Activated naive CD4-positive, alpha-beta T cell treated with anti-CD3 and anti-CD28 coated beads for 36 hours (primary cell): ENCODE data around the gene ZSCAN5C. TPM values are rescaled to one million over a fixed set of nuclear protein-coding genes. Genes with fewer than 3 reads are reported as not detected.

ENCODE experiments used
- CTCF ChIA-PET: fragments of 350-600 bp; sonication (Branson Sonifier 250); formaldehyde crosslinking; loops from one replicate; lab custom pipeline; 2021; ENCODE audit warnings: antibody characterized with exemption; lab: Charles Lee
- DNase-seq: peaks from one replicate; pipeline ENCODE4 v3.0.0-alpha.2; 2020
- H3K27ac Mint-ChIP-seq: one replicate; pipeline ENCODE4 v1.8.0; 2021; ENCODE audit warnings: mild to moderate bottlenecking, mixed read lengths
- H3K27me3 Mint-ChIP-seq: one replicate; pipeline ENCODE4 v1.8.0; 2021; ENCODE audit warnings: low read depth, mixed read lengths
- H3K36me3 Mint-ChIP-seq: one replicate; pipeline ENCODE4 v1.8.0; 2021; ENCODE audit warnings: low read depth, mixed read lengths
- H3K4me1 Mint-ChIP-seq: one replicate; pipeline ENCODE4 v1.8.0; 2021; ENCODE audit warnings: low read depth, mixed read lengths
- H3K4me3 Mint-ChIP-seq: one replicate; pipeline ENCODE4 v1.8.0; 2021; ENCODE audit warnings: mild to moderate bottlenecking, moderate library complexity, mixed read lengths
- H3K9me3 Mint-ChIP-seq: one replicate; pipeline ENCODE4 v1.8.0; 2021; ENCODE audit warnings: mixed read lengths
- intact Hi-C: fragments of 100-400 bp; cut with micrococcal nuclease; formaldehyde crosslinking; loops from one replicate; pipeline ENCODE4 v1.15.1; 2023
- total RNA-seq, 2 experiments: library from RNA; stranded (reverse); gene quantifications; one replicate each; pipeline ENCODE4 v1.2.3, GENCODE V29; 2021

The ZSCAN5C gene, protein sequence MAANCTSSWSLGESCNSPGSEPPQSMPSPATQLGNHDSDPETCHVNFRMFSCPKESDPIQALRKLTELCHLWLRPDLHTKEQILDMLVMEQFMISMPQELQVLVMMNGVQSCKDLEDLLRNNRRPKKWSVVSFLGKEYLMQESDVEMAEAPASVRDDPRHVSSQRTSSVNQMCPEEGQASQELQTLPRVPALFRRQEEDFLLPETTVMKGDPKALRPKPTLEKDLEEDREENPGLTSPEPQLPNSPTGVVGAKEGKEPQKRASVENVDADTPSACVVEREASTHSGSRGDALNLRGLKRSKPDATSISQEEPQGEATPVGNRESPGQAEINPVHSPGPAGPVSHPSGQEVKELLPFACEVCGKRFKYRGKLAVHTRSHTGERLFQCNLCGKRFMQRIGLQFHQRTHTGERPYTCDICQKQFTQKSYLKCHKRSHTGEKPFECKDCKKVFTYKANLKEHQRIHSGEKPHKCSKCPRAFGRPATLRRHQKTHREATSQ
- not detected for total RNA-seq

- Mint-ChIP-seq H3K36me3 (no peaks in the 10 kb centered on the region), H3K27me3 (peaks cover 6% of the 10 kb centered on the region), H3K4me3 (no peak within 1 kb of the TSS), H3K9me3 (no peaks in the 10 kb centered on the region), H3K27ac (no peak within 1 kb of the TSS), H3K4me1 (no peaks in the 10 kb centered on the region)
- CTCF ChIA-PET: no interaction called here
- intact Hi-C loops: no loop called here
- no peak for DNase-seq
These were observed at the start of gene ZSCAN5C for GRCh38 chr19:56201973-56202372. TSS of gene ZSCAN5C (plus strand) at chr19:56202273. CDS start at chr19:56205914, 3,641 bp downstream.

GRCh38 chr19:56152644-56153043, 49.4 kb upstream of the ZSCAN5C start:
- H3K4me3 Mint-ChIP-seq: no peak overlapping the region
- intact Hi-C loops: no loop called here
- peaks cover 16% of the 10 kb centered on the region for H3K4me1 Mint-ChIP-seq
- no peak overlapping the region for H3K27ac Mint-ChIP-seq
- H3K27me3 Mint-ChIP-seq: no peaks in the 10 kb centered on the region
- CTCF ChIA-PET: interaction anchor here (1.2 kb wide), 1 partner anchor 18 kb away, joined by 3 read pairs; no protein-coding TSS in a partner anchor
- no peak for DNase-seq
- H3K36me3 Mint-ChIP-seq: peaks cover 34% of the 10 kb centered on the region
- no peaks in the 10 kb centered on the region for H3K9me3 Mint-ChIP-seq

- CTCF ChIA-PET: interaction anchor here (1.2 kb wide), 1 partner anchor 19 kb away, joined by 3 read pairs; no protein-coding TSS in a partner anchor
- no peaks in the 10 kb centered on the region for H3K9me3 Mint-ChIP-seq
- H3K27ac Mint-ChIP-seq: peak overlapping the region; percentile 48
- peaks cover 16% of the 10 kb centered on the region for H3K4me1 Mint-ChIP-seq
- H3K4me3 Mint-ChIP-seq: no peak overlapping the region
- intact Hi-C loops: no loop called here
- peaks cover 29% of the 10 kb centered on the region for H3K36me3 Mint-ChIP-seq
- DNase-seq: peak; percentile 11
- H3K27me3 Mint-ChIP-seq: no peaks in the 10 kb centered on the region
These were observed 48.6 kb upstream of the ZSCAN5C start for GRCh38 chr19:56153507-56153906.

DNA sequence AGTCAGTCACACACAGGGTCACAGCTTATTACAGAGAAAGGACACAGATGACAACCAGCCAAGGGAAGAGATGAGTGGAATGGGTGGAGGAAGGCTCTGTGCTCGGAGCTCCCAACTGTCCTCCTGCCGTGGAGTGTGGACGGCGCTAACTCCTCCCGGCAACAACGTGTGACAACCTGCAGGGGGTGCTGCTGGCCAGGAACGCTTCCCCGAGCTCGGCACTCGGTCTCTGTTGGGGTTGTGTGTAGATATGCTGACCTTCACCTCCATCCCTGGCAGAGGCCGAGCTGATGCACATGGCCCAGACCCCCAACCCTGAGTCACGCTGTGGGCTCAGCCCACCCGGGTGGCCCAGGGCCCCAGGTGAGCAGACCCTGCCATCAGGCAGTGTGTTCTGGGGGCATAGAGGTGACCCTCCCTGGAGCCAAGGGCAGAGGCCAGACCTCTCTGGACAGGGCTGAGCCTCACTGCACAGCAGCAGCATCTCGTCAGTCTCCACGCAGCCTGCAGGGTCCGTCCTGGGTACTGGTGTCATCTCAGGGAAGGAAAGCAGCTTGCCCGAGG, 46.9 kb upstream of the ZSCAN5C start:
- Mint-ChIP-seq H3K4me3 (no peak overlapping the region), H3K27me3 (no peaks in the 10 kb centered on the region), H3K36me3 (peaks cover 29% of the 10 kb centered on the region), H3K4me1 (peaks cover 13% of the 10 kb centered on the region), H3K9me3 (no peaks in the 10 kb centered on the region), H3K27ac (no peak overlapping the region)
- intact Hi-C loops: no loop called here
- peak; percentile 15 for DNase-seq
- CTCF ChIA-PET: interaction anchor here (0.6 to 2.4 kb wide), 7 partner anchors 9 to 98 kb away, joined by 3 to 11 read pairs (median 3); no protein-coding TSS in a partner anchor

- Mint-ChIP-seq H3K9me3 (no peaks in the 10 kb centered on the region), H3K27me3 (no peaks in the 10 kb centered on the region), H3K27ac (no peak overlapping the region), H3K4me1 (peaks cover 13% of the 10 kb centered on the region), H3K4me3 (no peak overlapping the region), H3K36me3 (peaks cover 28% of the 10 kb centered on the region)
- CTCF ChIA-PET: no interaction called here
- DNase-seq: no peak
- intact Hi-C loops: no loop called here
These were observed 45.3 kb upstream of the ZSCAN5C start for GRCh38 chr19:56156768-56157167.

GRCh38 chr19:56158170-56158757, 43.8 kb upstream of the ZSCAN5C start:
- DNase-seq: no peak
- Mint-ChIP-seq H3K36me3 (peaks cover 27% of the 10 kb centered on the region), H3K4me1 (peaks cover 10% of the 10 kb centered on the region), H3K27ac (no peak overlapping the region), H3K4me3 (no peak overlapping the region), H3K27me3 (no peaks in the 10 kb centered on the region), H3K9me3 (no peaks in the 10 kb centered on the region)
- intact Hi-C loops: no loop called here
- CTCF ChIA-PET: no interaction called here

DNA sequence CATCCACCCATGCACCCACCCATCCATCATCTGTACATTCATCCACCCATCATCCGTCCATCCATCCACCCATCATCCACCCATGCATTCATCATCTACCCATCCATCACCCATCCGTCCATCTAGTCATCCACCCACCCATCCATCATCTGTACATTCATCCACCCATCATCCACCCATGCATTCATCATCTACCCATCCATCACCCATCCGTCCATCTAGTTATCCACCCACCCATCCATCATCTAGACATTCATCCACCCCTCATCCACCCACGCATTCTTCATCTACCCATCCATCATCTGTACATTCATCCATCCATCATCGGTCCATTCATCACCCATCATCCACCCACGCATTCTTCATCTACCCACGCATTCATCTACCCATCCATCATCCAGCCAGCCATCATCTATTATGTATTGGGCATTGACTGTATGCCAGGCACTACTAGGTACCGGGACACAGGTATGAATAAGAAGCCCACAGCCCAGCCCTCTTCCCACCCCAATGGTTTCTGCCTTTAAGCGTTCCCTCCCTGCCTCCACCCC, 43.0 kb upstream of the ZSCAN5C start:
- Mint-ChIP-seq H3K4me3 (no peak overlapping the region), H3K4me1 (peaks cover 8% of the 10 kb centered on the region), H3K27me3 (no peaks in the 10 kb centered on the region), H3K36me3 (peaks cover 21% of the 10 kb centered on the region), H3K27ac (no peak overlapping the region), H3K9me3 (no peaks in the 10 kb centered on the region)
- CTCF ChIA-PET: no interaction called here
- intact Hi-C loops: no loop called here
- no peak for DNase-seq

DNA sequence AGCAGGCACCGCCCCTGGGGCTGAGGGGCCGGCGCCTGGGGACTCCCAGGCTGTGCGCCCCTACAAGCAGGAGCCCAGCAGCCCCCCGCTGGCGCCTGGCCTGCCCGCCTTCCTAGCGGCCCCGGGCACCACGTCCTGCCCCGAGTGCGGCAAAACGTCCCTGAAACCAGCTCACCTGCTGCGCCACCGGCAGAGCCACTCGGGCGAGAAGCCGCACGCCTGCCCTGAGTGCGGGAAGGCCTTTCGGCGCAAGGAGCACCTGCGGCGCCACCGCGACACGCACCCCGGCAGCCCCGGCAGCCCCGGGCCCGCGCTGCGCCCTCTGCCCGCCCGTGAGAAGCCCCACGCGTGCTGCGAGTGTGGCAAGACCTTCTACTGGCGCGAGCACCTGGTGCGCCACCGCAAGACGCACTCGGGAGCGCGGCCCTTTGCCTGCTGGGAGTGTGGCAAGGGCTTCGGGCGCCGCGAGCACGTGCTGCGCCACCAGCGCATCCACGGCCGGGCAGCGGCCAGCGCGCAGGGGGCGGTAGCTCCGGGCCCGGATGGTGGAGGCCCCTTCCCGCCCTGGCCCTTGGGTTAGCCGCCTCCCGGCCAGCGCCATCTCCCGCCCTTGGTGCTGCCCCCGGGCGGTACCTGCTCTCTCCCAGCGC, 42.3 kb upstream of the ZSCAN5C start:
- CTCF ChIA-PET: no interaction called here
- Mint-ChIP-seq H3K4me1 (peaks cover 8% of the 10 kb centered on the region), H3K36me3 (peaks cover 21% of the 10 kb centered on the region), H3K4me3 (no peak overlapping the region), H3K27ac (no peak overlapping the region), H3K27me3 (peaks cover 1% of the 10 kb centered on the region), H3K9me3 (no peaks in the 10 kb centered on the region)
- no peak for DNase-seq
- intact Hi-C loops: no loop called here

DNA sequence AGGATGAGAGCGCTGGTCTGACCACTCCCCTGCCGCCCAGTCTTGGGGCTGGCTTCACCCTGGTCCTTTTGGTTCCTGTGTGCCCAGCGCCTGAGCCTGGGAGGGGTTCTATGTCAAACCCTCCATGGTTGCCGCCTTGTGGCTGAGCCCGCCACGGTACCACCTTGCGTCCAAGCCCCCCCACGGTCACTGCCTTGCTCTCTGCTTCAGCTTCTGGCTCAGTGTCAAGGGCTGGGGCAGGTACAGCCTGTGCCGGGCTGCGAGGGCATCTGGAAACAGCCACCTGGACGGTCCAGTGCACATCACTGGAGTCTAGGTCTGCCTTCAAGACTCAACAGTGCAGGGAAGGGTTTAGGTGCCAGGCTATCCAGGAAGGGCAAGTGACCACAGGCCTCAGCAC, 40.5 kb upstream of the ZSCAN5C start:
- no peaks in the 10 kb centered on the region for H3K9me3 Mint-ChIP-seq
- H3K27ac Mint-ChIP-seq: peak overlapping the region; percentile 65
- H3K4me1 Mint-ChIP-seq: peaks cover 8% of the 10 kb centered on the region
- CTCF ChIA-PET: no interaction called here
- intact Hi-C loops: no loop called here
- H3K36me3 Mint-ChIP-seq: peaks cover 14% of the 10 kb centered on the region
- DNase-seq: no peak
- H3K4me3 Mint-ChIP-seq: no peak overlapping the region
- peaks cover 3% of the 10 kb centered on the region for H3K27me3 Mint-ChIP-seq

DNA sequence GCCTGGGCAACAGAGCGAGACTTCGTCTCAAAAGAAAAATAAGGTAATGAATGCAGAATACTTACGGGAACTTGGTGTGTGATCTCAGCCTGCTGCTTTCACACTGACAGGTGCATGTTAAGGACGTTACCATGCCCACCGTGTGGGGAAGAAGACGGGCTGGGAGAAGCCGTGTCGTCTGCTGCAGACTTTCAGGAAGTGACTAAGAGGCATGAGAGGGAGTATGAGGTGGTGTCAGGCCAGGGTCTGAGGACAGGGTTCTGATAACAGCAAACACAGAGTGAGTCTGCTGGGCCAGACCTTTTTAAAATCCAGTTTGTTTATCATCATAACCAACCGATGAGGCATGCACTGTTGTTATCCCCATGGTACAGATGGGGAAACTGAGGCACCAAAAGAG, 39.8 kb upstream of the ZSCAN5C start:
- CTCF ChIA-PET: no interaction called here
- H3K27ac Mint-ChIP-seq: peak overlapping the region; percentile 65

GRCh38 chr19:56163097-56163496, 39.0 kb upstream of the ZSCAN5C start:
- intact Hi-C loops: loop anchor here (2.0 kb wide), 1 partner anchor 22 kb away; the partner anchor contains the start of gene ZNF444
- Mint-ChIP-seq H3K9me3 (no peaks in the 10 kb centered on the region), H3K36me3 (peaks cover 12% of the 10 kb centered on the region), H3K27ac (no peak overlapping the region), H3K4me3 (no peak overlapping the region), H3K27me3 (peaks cover 3% of the 10 kb centered on the region), H3K4me1 (peaks cover 8% of the 10 kb centered on the region)
- DNase-seq: no peak
- CTCF ChIA-PET: interaction anchor here (0.6 kb wide), 1 partner anchor 1605 kb away, joined by 4 read pairs; no protein-coding TSS in a partner anchor

More for the DNA sequence above, 39.8 kb upstream of the ZSCAN5C start:
- peaks cover 14% of the 10 kb centered on the region for H3K36me3 Mint-ChIP-seq
- no peaks in the 10 kb centered on the region for H3K9me3 Mint-ChIP-seq
- intact Hi-C loops: loop anchor here (2.0 kb wide), 1 partner anchor 21 kb away; the partner anchor contains the start of gene ZNF444
- no peak overlapping the region for H3K4me3 Mint-ChIP-seq
- peaks cover 3% of the 10 kb centered on the region for H3K27me3 Mint-ChIP-seq
- H3K4me1 Mint-ChIP-seq: peaks cover 8% of the 10 kb centered on the region
- DNase-seq: peak; percentile 74
